ENCODE results near the gene PAIP2. TPM values are rescaled to one million over a fixed set of nuclear protein-coding genes. Genes with fewer than 3 reads are reported as not detected.
A peak's percentile ranks its signal among the peaks of the same experiment; 100 is the strongest.
"Not testable (repeated sequence)": the region's sequence is repeated elsewhere in the genome, so short reads cannot be mapped to it uniquely, and the experiment has no call there.

The PAIP2 gene
- polyA plus RNA-seq (ENCODE audit: insufficient read length in 4 of 4): 100 to 1,000 TPM; 158 to 203 (median 186) TPM

- DNase-seq (ENCODE audit: low read depth in 4 of 4, low spot score in 3 of 4): peak; percentile 96 to 98 (median 97)
Measured at GRCh38 chr5:139341689-139342422, at the start of gene PAIP2. TSS of gene PAIP2 (plus strand) at chr5:139341854. CDS start at chr5:139363785, 21,931 bp downstream.

- DNase-seq (ENCODE audit: low read depth in 4 of 4, low spot score in 3 of 4): no peak
Measured at GRCh38 chr5:139293202-139293506, 48.5 kb upstream of the PAIP2 start.

GRCh38 chr5:139293507-139294373 is 47.9 kb upstream of the PAIP2 start, which contains the start of gene MATR3:
TSS of gene MATR3 (plus strand) at chr5:139293740. CDS start at chr5:139307416, 13,676 bp downstream.
- peak; percentile 86 to 93 (median 90) for DNase-seq (ENCODE audit: low read depth in 4 of 4, low spot score in 3 of 4)

- peak; percentile 79 to 83 (median 80) for DNase-seq (ENCODE audit: low read depth in 4 of 4, low spot score in 3 of 4)
Measured at GRCh38 chr5:139294374-139295165, 47.1 kb upstream of the PAIP2 start.

- DNase-seq (ENCODE audit: low read depth in 4 of 4, low spot score in 3 of 4): no peak
Measured at GRCh38 chr5:139295346-139296057, 46.2 kb upstream of the PAIP2 start.

GRCh38 chr5:139296198-139296597 is 45.5 kb upstream of the PAIP2 start:
- DNase-seq (ENCODE audit: low read depth in 4 of 4, low spot score in 3 of 4): no peak

GRCh38 chr5:139296862-139297326 is 44.8 kb upstream of the PAIP2 start:
- DNase-seq (ENCODE audit: low read depth in 4 of 4, low spot score in 3 of 4): no peak

GRCh38 chr5:139297439-139298133 is 44.1 kb upstream of the PAIP2 start:
- DNase-seq (ENCODE audit: low read depth in 4 of 4, low spot score in 3 of 4): no peak

GRCh38 chr5:139298242-139298641 is 43.4 kb upstream of the PAIP2 start:
- no peak for DNase-seq (ENCODE audit: low read depth in 4 of 4, low spot score in 3 of 4)

GRCh38 chr5:139299486-139299885 is 42.2 kb upstream of the PAIP2 start:
- no peak for DNase-seq (ENCODE audit: low read depth in 4 of 4, low spot score in 3 of 4)

GRCh38 chr5:139301808-139302499 is 39.7 kb upstream of the PAIP2 start:
- DNase-seq (ENCODE audit: low read depth in 4 of 4, low spot score in 3 of 4): no peak

GRCh38 chr5:139304391-139305324 is 37.0 kb upstream of the PAIP2 start:
- no peak for DNase-seq (ENCODE audit: low read depth in 4 of 4, low spot score in 3 of 4)

- DNase-seq (ENCODE audit: low read depth in 4 of 4, low spot score in 3 of 4): no peak
Measured at GRCh38 chr5:139306197-139306596, 35.5 kb upstream of the PAIP2 start.

GRCh38 chr5:139306628-139307379 is 34.9 kb upstream of the PAIP2 start:
- DNase-seq (ENCODE audit: low read depth in 4 of 4, low spot score in 3 of 4): no peak

- no peak for DNase-seq (ENCODE audit: low read depth in 4 of 4, low spot score in 3 of 4)
Measured at GRCh38 chr5:139308797-139309196, 32.9 kb upstream of the PAIP2 start.

- not testable (repeated sequence) for DNase-seq (ENCODE audit: low read depth in 4 of 4, low spot score in 3 of 4)
Measured at GRCh38 chr5:139310715-139311186, 30.9 kb upstream of the PAIP2 start.

- DNase-seq (ENCODE audit: low read depth in 4 of 4, low spot score in 3 of 4): no peak
Measured at GRCh38 chr5:139312075-139312474, 29.6 kb upstream of the PAIP2 start.

Measured in left renal pelvis (tissue), 4 donors.